GM12892 (cell line): Measurements from ENCODE around the gene LASP1.

ENCODE experiments used
- DNase-seq: peaks from one replicate; pipeline ENCODE4 v3.0.0; 2011; ENCODE audit not compliant: insufficient read length
- FAIRE-seq: peaks from 2 replicates; lab custom pipeline; 2011; peaks lifted over from hg19 to GRCh38; lab: Jason Lieb, UNC
- POLR2A ChIP-seq: IDR thresholded peaks from 2 replicates; pipeline ENCODE4 v1.6.1; 2011; ENCODE audit warnings: low read depth, low read length, control low read depth
- POLR2AphosphoS5 ChIP-seq: IDR thresholded peaks from 2 replicates; pipeline ENCODE4 v1.6.1; 2011; ENCODE audit warnings: low read depth, low read length, control low read depth
- TAF1 ChIP-seq: IDR thresholded peaks from 2 replicates; pipeline ENCODE4 v1.6.1; 2011; ENCODE audit warnings: low read depth, mild to moderate bottlenecking, control low read depth, low read length, borderline replicate concordance

LASP1 gene

GRCh38 chr17:38896346-38896954 is 26.6 kb downstream of the LASP1 start:
- no peak for FAIRE-seq
- TF ChIP-seq POLR2AphosphoS5 (no peak), TAF1 (no peak), POLR2A (no peak)
- no peak for DNase-seq

DNA sequence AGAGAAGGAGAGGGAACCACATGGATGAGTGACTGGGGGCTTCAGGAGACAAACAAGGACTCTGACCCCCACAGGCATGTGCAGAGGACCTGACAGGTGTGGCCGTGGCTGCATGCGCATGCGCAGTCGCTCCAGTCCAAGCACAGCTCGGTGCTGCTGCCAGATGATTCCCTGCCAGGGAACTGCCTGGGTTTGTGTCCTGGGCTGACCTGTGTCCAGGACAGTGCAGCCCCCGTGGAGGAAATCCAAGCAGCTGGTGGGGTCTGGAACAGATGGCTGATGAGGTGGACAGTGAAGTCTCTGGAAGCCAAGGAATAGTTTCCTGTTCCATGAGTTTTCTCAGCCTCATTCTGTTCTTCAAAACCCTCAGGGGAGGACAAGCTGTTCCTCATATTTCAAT is 27.3 kb downstream of the LASP1 start:
- TF ChIP-seq POLR2A (no peak), TAF1 (no peak), POLR2AphosphoS5 (no peak)
- DNase-seq (no peak), FAIRE-seq (peak; percentile 21)

DNA sequence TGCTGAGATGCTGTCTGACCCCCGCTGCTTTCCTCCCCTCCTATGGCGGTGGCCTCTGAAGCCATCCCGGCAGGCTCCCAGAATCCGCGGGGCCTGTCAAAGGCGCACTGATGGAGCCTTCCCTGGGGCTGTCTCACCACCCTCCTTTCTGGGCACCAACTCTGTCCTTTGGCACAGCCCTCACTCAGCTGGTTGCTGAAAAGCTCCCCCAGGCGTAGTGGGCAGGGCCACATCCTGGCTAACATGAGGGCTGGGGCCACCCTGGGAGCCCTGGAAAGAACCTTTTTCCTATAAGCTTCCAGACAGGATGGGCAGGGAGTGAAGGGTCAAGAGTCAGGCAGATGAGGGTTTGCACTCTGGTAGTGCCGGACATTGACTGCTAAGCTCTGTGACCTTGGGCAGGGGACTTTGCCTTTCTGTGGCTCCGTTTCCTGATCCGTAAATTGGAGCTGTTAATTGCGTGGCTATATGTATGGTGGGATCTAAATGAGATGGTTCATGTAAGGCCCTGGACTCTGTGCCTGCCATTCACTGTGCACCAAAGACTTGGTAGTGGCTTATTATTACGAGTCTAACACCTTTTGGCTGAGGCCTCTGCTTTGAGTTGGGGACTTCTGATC is 27.9 kb downstream of the LASP1 start:
- TF ChIP-seq POLR2AphosphoS5 (no peak), POLR2A (0 out of 2 replicates have a peak, but pooled peaks have one; percentile 1), TAF1 (no peak)
- no peak for DNase-seq
- peak; percentile 77 for FAIRE-seq

DNA sequence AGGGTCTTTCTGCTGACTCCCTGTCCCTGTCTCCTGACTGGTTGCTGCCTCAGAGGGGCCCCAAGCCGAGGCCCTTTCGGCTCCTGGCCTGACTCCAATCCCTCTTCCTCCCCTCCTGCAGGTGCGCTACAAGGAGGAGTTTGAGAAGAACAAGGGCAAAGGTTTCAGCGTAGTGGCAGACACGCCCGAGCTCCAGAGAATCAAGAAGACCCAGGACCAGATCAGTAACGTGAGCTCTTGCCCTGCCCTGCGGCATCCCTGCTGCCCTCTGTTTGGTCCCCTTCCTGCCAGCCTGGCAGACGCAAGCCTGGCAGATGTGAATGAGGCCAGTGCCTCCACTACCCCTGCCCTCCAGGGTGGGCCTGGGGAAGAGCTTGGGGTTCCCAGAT is 28.4 kb downstream of the LASP1 start:
- no peak for DNase-seq

GRCh38 chr17:38898812-38899348 is 29.0 kb downstream of the LASP1 start:
- TF ChIP-seq TAF1 (0 out of 2 replicates have a peak, but pooled peaks have one; percentile 26), POLR2AphosphoS5 (peak; percentile 37), POLR2A (peak; percentile 56; the same call in 1 of the 2 replicates)
- DNase-seq (peak; percentile 97), FAIRE-seq (peak; percentile 100)

More for the DNA sequence above, 28.4 kb downstream of the LASP1 start:
- 0 out of 2 replicates have a peak, but pooled peaks have one; percentile 5 for TF ChIP-seq POLR2A
- no peak for TF ChIP-seq POLR2AphosphoS5
- no peak for TF ChIP-seq TAF1
- no peak for FAIRE-seq

DNA sequence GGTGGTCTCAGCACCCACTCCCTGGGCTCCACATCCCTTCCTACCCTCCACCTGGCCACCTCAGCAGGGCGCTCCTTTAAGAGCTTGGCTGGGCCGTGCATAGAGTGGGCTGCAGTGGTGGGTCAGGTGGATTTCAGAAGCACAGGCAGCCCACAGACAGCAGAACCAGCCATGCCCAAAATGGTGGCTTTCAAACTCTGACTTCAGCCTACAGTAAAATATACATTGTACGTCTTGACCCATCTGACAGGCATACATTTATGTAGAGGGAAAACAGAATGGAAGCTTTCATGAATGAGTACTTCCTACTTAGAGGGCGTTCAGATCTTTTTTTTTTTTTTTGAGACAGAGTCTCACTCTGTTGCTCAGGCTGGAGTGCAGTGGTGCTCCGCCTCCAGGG is 29.6 kb downstream of the LASP1 start:
- TF ChIP-seq POLR2A, result no peak
- TF ChIP-seq POLR2AphosphoS5, result no peak
- TF ChIP-seq TAF1, result no peak
- DNase-seq, result no peak
- FAIRE-seq, result peak; percentile 9

GRCh38 chr17:38900978-38901656 is 31.3 kb downstream of the LASP1 start:
- TF ChIP-seq POLR2AphosphoS5 (no peak), POLR2A (no peak), TAF1 (no peak)
- peak; percentile 48 for FAIRE-seq
- DNase-seq, result no peak

DNA sequence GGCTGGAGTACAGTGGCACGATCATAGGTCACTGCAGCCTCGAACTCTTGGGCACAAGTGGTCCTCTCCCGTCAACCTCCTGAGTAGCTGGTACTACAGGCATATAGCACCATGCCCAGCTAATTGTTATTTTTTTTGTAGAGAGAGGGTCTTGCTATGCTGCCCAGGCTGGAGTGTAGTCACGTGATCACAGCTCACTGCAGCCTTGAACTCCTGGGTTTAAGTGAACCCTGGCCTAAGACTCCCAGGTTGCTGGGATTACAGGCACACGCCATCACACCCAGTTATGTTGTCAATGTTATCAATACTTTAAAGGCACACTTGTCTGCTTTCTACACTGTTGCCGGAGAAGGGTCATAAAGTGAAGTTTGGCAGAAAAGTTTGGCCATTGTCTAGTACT is 33.5 kb downstream of the LASP1 start:
- DNase-seq (no peak), FAIRE-seq (no peak)

DNA sequence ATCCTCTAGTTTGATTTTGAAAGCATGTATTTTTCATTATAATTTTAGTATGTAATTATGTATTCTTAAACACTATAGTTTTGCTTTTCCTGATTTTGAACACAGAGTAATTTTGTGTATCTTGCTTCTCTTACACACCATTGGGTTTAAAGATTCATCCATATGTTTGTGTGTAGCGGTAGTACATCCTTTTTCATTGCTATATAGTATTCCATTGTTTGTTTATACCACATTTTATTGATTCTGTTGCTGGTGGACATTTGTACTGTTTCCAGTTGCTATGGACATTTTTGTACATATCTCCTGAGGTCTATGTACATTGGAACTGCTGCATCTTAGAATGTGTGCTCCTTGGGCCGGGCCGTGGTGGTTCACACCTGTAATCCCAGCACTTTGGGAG is 35.0 kb downstream of the LASP1 start:
- TF ChIP-seq TAF1, result no peak
- TF ChIP-seq POLR2AphosphoS5, result no peak
- TF ChIP-seq POLR2A, result no peak
- DNase-seq (no peak), FAIRE-seq (no peak)

More for the DNA sequence above, 33.5 kb downstream of the LASP1 start:
- TF ChIP-seq TAF1, result no peak
- no peak for TF ChIP-seq POLR2A

- DNase-seq (no peak), FAIRE-seq (no peak)
- TF ChIP-seq TAF1 (no peak), POLR2A (no peak), POLR2AphosphoS5 (no peak)
Measured at GRCh38 chr17:38905375-38905774, 35.5 kb downstream of the LASP1 start.

- DNase-seq (no peak), FAIRE-seq (peak; percentile 38)
- TF ChIP-seq TAF1 (no peak), POLR2AphosphoS5 (no peak), POLR2A (no peak)
Measured at GRCh38 chr17:38906460-38907228, 36.8 kb downstream of the LASP1 start.
